CD4-positive, alpha-beta T cell treated with Interferon alpha-2 for 1 hour (primary cell): ENCODE results near the gene PIWIL1.

Source experiments
- DNase-seq, 2 donors: peaks; one replicate each; pipeline ENCODE4 v3.0.0-alpha.2; 2020 to 2022

PIWIL1 gene

DNA sequence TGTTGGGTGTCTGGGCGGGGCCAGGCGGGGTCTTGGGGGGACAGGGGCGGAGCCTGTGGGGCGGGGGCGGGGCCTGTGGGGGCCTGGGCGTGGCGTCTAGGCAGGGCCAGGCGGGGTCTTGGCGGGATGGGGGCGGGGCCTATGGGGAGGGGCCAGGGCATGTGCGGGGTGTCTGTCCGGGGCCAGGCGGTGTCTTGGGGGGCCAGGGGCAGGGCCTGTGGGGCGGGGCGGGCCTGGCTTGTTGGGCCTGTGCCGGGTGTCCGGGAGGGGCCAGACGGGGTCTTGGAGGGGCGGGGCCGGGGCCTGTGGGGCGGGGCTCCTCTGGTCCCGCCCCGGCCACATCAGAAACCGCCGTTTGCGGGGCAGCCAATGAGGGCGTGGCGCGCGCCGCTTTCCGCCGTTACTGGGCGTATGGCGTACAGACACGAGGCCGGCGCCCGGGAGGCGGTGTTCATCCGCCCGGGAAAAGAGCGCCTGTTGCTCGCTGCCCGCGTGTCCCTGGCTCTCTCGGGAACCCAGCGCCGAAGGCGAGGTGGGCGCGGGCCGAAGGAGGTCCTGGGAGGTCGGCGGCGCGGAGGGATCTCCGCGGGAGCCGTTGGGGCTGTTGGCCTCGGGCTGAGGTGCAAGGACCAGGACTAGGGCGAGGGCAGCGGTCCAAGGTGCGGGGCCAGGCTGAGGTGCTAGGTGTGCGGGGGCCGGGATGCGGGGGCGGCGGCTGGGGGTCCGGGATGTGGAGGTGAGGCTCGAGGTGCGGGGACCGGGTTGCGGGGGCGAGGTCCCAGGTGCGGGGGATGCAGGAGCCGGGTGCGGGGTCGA, at the start of gene PIWIL1:
Gene PIWIL1, plus strand, starts transcription at position 400 of the 816 bp plus-strand sequence. CDS start 4,705 bp downstream, outside the sequence.
- DNase-seq, result no peak

- DNase-seq, result no peak
Measured at GRCh38 chr12:130288206-130288605, 49.5 kb upstream of the PIWIL1 start.

DNA sequence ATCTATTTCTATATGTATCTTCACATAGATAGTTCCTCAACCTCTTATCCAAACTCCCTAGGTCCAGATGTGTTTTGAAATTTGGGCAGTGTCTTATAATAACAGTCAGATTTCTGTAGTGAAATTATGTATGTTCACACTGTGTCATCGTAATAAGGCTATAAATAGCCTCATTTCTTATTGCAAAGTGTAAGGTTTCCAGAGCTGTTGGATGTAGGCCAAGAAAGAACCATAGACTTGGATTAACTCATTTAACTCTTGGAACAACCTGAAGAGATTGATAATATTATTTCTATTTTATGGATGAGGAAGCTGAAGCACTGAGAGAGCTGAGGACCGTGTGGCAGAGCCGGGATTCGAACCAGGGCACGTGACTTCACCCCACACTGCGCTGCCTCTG, 49.0 kb upstream of the PIWIL1 start:
- no peak for DNase-seq

GRCh38 chr12:130290114-130290513, 47.6 kb upstream of the PIWIL1 start:
- no peak for DNase-seq

- no peak for DNase-seq
Measured at GRCh38 chr12:130298322-130299021, 39.2 kb upstream of the PIWIL1 start.

GRCh38 chr12:130299574-130299973, 38.1 kb upstream of the PIWIL1 start:
- no peak for DNase-seq

GRCh38 chr12:130300090-130300489, 37.6 kb upstream of the PIWIL1 start:
- DNase-seq, result no peak

DNA sequence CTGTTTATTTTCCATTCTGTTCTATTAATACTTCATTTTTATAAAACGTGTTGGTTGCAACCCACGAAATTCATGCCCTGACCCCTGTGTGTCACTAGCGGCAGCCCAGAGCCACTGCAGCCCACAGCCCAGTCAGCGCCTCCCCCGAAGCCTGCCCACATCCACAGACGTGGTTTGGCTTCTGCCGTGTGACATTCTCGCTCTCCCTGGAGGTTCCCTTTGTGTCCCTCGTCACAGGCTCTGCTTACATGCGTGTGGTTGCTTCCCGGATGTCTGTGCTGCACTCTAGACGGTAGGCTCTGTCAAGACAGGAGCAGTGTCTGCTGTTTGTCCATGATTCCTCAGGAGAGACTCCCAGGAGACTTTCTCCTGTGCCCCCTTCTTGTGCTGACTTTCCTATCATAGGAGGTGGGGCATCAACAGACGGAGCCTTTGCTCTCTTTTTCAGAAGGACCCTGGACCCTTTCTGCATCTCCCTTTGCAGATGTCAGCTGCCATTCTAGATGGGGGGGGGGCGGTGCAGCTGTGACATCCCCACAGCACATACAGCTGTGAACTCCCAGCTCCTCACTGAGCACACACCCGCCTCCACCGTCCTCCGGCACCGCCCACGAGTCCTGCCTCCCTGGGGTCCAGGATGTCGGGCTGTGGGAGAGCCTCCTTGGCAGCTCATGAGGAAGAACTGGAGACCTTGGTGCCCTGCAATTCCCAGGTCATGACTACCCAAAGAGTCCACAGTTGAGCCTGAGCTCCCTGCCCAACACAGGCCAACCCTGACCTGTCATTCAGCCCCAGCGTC, 36.8 kb upstream of the PIWIL1 start:
- no peak for DNase-seq

GRCh38 chr12:130301559-130301958, 36.1 kb upstream of the PIWIL1 start:
- no peak for DNase-seq

GRCh38 chr12:130303781-130304180, 33.9 kb upstream of the PIWIL1 start:
- DNase-seq, result no peak

- no peak for DNase-seq
Measured at GRCh38 chr12:130307859-130308258, 29.8 kb upstream of the PIWIL1 start.

GRCh38 chr12:130308393-130308792, 29.3 kb upstream of the PIWIL1 start:
- DNase-seq, result no peak

DNA sequence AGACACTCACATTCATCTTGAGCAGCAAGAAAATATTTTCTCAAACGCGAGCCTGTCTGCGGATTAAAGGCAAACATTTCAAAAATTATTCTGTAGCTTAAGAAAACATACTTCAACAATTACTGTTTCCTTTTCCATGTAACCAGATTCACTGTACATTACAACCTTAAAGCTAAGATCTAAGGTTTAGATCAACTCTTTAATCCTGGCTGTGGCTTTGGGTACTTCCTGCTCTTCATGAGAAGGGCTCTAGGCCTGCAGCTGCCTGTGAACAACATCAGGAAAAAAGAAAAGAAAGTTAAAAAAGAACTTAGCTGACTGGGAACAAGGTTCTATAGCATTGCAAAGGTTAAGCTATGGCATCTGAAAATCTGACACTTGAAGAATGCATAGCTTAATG, 21.4 kb upstream of the PIWIL1 start:
- DNase-seq, result no peak

- DNase-seq, result no peak
Measured at GRCh38 chr12:130320536-130320935, 17.2 kb upstream of the PIWIL1 start.

DNA sequence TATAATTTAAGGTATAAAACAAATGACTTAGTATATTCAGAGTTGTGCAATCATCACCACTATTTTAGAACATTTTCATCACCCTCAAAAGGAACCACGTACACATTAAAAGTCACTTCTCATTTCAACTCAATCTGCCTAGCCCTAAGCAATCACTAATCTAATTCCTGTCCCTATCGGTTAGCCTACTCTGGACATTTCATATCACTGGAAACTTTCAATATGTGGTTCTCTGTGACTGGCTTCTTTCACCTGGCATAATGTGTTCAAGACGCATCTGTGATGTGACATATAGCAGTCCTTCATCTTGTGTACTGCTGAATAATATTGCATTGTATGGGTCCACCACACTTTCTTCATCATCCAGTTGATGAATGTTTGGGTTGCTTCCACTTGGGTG, 15.4 kb upstream of the PIWIL1 start:
- no peak for DNase-seq

GRCh38 chr12:130330685-130331084, 7.0 kb upstream of the PIWIL1 start:
- DNase-seq, result no peak

- DNase-seq, result no peak
Measured at GRCh38 chr12:130331146-130331545, 6.5 kb upstream of the PIWIL1 start.

DNA sequence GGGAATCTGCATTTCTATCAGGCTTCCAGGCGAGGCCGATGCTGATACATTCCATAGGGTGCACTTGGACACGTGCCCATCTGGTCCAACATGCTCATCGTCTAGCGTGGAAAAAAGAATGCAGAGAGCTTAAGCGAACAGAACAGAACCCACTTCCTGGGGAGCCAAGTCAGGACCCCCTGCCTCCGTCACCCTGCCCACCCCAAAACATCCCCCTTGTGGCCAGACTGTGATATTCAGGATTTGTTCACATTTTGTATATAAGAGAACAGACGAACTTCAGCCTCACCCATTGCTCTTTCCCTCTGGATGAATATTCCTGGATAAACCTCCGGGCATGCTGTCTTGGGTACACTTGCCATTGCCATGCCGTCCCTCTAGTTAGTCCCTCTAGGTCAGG, 4.3 kb upstream of the PIWIL1 start:
- no peak for DNase-seq

GRCh38 chr12:130334399-130334798, 3.3 kb upstream of the PIWIL1 start:
- no peak for DNase-seq

DNA sequence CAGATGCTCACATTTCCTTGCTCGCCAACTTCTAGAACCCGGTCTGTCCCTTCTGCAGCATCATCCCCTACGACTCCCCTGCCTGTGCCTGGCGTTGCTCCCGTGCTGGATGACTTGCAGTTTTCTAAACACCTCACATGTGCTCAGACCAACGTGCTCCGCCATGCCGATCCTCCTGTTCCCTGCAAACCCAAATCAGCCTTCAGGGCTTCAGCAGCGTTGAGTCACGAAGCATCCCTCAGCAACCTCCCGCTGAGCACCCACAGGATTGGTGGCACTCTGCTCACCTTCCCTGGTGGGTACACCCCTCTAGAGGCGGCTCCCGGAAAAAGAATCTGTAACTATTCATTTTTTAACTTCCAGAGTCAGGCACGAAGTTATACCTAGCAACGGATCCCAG, 2.8 kb upstream of the PIWIL1 start:
- DNase-seq, result no peak

DNA sequence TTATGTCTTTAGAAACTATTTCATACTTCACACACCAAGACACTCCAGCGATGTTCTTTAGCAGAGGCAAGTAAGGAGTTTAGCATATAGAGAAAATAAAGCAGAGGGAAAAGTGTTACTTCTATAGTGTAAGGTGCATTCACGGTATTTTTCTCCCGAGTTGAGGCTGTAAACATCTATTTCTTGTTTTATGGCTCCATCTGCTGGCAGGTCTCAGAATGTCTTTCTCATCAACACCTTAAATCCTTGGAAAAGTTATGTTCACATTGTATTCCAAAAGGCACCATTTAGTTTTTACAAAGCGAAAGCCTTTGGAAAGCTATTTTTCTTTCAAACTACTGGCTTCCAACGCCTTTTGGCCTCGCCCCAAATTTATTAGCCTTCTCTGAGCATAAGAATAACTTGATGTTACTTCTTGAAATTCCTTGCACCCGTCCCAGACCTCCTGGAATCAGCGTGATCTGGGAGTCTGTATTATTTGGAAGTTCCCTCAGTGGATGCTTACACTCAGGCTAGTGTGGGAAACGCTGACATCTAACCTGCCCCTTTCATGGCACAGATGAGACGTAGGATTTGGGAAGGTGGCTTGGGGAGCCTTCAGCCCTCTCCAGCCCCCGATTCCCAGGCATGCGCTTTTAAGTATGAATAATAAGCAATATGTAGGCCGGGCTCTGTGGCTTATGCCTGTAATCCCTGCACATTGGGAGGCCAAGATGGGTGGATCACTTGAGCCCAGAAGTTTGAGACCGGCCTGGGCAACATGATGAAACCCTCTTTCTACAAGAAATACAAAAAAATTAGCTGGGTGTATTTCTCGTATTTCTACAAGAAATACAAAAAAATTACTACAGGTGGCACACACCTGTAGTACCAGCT, 1.9 kb upstream of the PIWIL1 start:
- peak in 1 of 2 donors; percentile 30 for DNase-seq

DNA sequence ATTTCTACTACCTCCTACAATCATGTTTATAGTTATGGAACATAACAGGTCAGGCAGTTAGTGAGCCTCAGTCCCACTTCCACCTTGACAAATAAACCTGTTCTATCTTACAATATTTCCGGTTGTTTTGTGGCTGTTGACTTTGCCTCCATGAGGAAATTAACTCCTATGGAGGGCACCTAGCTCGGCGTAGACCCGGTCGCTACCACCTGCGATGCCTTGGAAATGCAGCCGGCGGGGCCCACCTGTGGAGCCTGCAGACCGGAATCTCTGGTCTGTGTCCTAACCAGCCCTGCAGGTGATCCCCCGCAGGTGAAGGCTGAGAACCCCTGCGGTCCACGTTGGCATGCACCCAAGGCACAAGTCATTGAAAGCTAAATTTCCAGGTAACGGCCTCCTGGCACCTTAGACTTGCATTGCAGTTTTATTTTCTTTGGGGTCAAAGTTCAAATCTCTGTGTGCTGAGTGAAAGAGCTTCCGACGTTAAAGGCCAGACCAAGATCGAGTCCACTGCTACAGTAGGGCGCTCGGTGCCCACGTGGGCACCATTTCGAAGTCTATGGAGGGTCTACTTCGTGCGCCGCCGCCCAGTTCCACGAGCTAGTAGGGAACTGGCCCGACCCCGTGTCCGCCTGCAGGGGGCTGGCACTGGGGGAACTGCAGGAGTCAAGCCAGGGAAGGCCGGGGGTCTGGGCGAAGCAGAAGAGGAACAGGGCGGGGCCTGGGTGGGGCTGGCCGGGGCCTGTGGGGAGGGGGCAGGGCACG, 782 bp upstream of the PIWIL1 start:
- DNase-seq, result no peak
